Smooth muscle cell of the coronary artery (primary cell): ENCODE data around the gene ILF2. TPM values are rescaled to one million over a fixed set of nuclear protein-coding genes. Genes with fewer than 3 reads are reported as not detected.

Experiments used
- total RNA-seq: library from RNA; depleted of rRNA; stranded (reverse); fragments of >200 nt; gene quantifications from 2 replicates; pipeline ENCODE4 v1.2.3, GENCODE V29; 2014; ENCODE audit warnings: low replicate concordance

ILF2 gene
- total RNA-seq = 126 and 196 TPM in 2 replicates

DNA sequence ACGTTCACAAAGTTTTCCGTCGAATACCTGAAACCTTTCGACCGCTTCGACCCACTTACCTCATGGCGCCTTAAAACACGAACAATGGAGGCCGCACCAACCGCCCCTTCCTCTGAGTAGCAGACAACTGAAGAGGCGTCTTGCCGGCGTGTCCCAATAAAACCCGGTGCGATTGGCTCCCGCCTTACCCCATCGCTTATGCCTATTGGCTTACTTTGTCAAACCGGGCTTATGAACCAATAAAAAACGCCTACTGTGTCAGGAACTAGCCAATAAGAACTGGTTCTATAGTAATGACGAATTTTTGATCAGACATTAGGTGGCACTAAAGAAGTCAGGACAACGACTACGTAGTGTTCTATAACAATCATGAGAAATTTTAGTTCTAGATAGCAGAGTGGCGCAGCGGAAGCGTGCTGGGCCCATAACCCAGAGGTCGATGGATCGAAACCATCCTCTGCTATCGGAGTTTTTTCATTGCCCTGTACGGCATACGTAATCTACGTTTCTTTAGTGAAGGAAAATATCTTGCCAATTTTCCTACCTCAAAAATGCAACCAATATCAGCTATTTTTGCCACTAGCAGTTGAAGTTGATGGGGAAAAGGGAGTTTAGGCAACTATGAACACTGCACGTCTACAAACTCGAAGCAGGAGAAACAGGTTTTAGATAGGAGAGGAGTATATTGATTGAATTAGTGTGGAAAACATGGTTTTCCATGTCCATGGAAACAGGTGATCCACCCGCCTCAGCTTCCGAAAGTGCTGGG lies at the start of gene ILF2:
TSS of gene ILF2 (minus strand) at position 135 of the 769 bp plus-strand sequence. CDS start at position 64, 71 bp downstream.

DNA sequence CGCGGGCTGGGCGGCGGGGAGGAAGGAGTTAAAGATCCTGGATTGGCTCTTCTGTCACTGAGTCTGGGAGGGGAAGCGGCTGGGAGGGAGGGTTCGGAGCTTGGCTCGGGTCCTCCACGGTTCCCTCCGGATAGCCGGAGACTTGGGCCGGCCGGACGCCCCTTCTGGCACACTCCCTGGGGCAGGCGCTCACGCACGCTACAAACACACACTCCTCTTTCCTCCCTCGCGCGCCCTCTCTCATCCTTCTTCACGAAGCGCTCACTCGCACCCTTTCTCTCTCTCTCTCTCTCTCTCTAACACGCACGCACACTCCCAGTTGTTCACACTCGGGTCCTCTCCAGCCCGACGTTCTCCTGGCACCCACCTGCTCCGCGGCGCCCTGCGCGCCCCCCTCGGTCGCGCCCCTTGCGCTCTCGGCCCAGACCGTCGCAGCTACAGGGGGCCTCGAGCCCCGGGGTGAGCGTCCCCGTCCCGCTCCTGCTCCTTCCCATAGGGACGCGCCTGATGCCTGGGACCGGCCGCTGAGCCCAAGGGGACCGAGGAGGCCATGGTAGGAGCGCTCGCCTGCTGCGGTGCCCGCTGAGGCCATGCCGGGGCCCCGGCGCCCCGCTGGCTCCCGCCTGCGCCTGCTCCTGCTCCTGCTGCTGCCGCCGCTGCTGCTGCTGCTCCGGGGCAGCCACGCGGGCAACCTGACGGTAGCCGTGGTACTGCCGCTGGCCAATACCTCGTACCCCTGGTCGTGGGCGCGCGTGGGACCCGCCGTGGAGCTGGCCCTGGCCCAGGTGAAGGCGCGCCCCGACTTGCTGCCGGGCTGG lies 7.9 kb upstream of the ILF2 start, which contains the start of gene NPR1:
TSS of gene NPR1 (plus strand) at position 170 of the 818 bp plus-strand sequence. CDS start at position 591, 421 bp downstream.

DNA sequence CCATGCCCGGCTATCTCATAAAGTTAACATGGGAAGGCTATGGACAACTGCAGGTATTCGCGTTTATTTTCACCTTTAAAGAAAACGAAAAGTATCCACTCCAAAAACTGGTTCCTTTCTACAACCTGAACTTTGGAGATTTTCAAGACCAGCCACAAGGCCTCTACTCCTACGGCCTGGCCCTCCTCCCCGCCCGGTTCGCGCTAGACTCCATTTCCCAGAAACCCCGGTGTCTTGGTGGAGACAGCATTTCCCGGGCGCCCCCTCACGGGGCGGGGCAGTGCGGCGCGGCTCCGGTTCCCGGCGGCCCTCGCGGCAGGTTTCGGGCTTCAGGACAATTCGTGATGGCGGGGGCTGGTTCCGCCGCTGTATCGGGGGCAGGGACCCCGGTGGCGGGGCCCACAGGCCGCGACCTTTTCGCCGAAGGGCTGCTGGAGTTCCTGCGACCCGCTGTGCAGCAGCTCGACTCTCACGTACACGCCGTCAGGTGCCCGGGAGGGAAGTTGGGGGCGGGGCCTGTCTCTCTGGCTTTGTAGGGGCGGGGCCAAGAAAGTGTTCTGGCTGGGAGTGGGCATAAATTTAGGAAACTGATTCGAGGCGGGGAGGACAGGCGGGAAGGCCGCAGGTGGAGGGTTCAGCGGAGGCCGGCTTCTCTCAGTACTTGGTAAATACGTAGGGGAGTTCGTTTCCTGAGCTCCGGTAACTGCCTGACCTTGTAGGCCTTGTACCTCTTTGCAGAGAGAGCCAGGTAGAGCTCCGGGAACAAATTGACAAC lies 12.2 kb downstream of the ILF2 start, which contains the start of gene SNAPIN:
TSS of gene SNAPIN (plus strand) at position 304 of the 775 bp plus-strand sequence. CDS start at position 345, 41 bp downstream.

DNA sequence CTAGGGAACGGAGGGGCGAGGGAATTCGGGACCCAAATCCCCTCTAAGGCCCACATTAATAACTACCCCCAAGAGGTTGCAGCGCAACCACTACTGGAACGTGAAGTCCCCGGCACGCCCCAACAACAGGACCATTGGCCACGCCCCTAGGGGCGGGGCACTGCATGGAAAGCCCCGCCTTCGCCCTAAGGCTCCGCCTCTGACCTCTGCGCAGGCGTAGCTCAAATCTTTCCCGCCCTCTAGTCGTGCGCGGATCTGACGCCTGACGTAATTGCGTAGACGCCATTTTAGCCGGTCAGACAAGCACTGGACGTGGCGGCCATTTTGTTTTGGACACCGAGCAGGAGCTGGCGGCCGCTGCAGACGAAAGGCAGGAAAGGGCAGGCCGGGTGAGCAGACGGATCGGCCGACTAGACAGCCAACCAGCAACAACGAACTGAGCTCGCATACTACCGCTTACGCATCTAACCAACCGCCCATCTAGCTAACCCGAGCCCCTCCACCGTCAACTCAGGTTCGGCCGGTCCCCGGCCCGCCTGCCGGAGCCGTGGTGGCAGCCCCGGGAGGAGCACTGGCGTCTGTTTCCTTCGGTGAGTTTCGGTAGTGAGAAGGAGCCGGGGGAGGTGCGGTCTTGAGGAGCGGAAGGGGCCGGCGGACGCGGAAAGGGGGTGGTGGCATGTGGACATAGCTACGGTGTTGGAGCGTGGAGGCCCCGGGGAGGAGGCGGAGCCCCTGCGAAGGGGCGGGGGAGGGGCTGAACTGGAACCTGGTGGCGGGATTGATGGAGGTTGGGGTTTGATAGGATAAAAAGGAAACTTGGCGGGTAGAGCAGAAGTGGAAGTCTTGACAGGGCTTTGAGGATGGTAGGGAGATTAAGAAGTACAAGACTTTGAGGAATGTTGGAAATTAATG lies 36.8 kb downstream of the ILF2 start, which contains the start of gene CHTOP:
TSS of gene CHTOP (plus strand) at position 313 of the 912 bp plus-strand sequence. CDS start 2,523 bp downstream, outside the sequence.

DNA sequence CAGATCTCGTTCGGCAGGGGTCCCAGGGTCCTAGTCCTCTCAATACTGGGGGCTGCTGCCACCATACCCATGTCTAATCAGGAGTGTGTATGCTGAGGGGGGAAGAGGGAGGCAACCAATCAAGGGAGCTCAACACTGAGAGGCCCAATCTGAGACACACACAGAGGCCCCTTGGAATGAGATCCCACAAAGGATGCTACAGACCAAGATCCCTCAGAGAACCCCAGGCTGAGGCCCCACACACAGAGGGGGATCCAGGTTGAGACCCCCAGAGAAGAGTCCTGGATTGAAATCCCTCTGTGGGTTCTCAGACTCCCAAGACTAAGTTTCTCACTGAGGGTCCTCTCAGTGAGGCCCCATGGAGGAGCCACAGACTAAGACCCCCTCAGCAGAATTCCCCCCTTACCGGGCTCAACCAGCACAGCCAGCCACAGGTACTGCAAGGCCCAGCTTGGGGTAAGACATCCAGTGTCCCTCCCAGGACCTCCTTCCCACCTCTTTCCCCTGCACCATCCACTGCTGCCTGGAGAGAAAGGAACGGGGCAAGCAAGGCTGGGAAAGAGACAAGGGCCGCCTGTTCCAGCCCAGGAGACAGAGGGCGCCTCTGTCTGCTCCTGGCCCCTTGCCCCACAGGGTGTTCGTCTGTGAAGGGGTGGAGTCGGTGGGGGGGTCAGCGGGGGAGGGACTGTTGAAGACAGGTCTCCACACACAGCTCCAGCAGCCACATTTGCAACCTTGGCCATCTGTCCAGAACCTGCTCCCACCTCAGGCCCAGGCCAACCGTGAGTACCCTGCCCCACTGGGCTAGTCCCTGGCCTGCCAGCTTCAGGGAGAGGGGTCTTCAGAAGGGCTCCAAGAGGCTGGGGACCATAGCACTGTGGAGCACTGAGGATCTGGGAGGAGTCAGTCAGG lies 42.8 kb downstream of the ILF2 start, which contains the start of gene S100A1:
TSS of gene S100A1 (plus strand) at position 720 of the 912 bp plus-strand sequence. CDS start 2,088 bp downstream, outside the sequence.

DNA sequence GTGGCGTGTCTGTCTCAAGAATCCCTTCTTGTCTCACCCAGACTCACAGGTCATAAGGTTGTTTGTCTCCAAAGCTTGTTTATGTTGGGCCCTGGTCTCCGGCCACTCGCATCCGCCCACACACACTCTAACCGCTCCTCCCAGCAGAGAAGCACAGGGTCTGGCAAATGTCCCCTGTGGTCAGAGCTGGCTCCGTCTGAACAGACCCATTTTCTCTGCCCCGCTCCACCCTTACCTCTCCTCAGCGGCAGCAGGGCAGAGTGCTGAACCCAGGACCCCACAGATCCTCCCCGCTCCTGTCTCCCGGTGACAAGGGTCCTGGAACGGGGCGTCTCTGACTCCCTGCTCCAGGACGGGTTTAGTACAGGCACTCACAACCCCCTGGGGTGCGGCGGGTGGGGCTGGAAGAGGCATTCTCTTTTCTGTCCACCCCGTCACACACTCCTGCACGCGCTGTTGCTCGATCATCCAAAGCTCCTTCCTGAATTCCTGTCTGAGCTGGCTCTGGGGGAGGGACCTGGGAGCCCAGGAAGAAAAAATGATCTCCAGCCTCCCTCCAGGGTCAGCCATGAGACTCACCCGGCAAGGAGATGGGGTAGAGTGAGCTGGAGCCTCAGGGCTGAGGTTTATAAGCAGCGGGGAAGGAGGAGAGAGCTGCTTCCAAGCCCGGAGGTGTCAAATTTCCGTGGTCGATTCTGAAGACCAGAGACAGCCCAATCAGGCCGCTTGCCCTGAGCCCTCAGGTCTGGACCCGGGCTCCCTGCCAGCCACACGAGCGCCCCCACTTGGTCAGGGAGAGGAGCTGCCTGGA lies 43.7 kb downstream of the ILF2 start, which contains the start of gene S100A13:
TSS of gene S100A13 (minus strand) at position 602 of the 811 bp plus-strand sequence. CDS start 1,033 bp downstream, outside the sequence.

DNA sequence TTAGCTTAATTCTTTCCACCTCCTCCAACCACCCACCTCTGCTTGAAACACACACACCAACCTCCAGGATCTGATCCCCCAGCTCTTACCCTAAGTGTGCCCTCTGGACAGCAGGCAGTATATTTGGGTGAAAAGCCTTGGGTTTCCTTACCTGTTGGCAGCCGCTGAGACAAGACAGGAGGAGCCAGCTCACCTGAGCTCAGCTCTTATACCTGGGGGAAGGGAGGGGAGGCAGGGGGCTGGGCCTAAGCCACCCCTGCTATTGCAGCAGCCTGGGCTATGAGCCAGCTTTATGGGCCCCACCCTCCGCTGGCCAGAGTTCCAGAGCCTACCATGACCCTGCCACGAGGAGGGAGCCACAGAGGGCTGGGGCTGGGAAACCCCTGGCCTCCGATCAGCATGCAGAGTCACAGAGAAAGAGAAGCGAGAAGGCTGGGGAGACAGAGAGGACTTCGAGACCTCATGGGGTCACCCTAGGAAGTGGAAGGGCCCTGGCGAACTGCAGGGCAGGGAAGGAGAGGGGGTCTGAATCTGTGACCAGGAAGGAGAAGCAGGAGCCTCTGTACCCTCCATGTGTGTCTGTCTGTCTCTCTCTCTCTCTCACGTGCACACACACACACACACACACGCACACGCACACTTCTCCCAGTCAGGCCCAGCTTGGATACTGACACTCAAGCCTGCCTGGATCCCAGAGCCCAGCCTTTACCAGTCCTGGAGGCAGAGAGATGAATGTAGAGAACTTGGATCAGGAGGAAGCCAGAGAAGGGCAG lies 54.5 kb downstream of the ILF2 start, which contains the start of gene S100A14:
TSS of gene S100A14 (minus strand) at position 182 of the 773 bp plus-strand sequence. CDS start 467 bp downstream, outside the sequence.

DNA sequence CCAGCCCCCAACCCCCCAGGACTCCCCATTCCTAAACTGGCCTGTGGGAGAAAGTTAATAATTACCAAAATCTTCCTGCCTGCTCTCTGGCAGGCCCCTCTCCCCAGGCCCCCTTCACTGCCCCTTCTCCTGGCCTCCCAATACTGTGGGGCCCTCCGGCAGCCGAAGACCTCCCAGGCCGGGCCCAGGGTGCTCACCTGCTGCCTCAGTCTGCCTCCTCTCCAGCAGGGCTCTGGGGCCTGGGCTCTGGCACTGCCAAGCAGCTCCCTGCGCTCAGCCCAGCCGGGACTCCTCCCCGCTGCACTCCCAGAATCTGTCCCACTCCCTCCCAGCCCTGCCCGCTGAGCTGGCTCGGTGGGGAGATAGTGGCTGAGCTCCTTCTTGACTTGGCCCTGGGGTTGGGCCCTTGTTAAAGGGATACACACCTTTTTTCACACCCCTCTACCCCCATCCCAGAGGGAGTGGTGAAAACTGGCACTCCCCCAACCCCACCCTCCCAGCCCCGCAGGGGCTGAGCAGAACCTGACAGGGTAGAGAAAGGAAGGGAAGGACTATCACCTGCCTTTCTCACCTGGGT lies 58.0 kb downstream of the ILF2 start, which contains the start of gene S100A16:
TSS of gene S100A16 (minus strand) at position 383 of the 577 bp plus-strand sequence. CDS start 4,986 bp downstream, outside the sequence.

Other genes starting within 250 kb of the ILF2 start
- not detected in 2 replicates for gene S100A7, start 210.3 kb downstream of the ILF2 start, total RNA-seq
- gene S100A6, start 135.0 kb downstream of the ILF2 start, total RNA-seq = 1,802 and 2,597 TPM in 2 replicates
- gene S100A5, start 130.1 kb downstream of the ILF2 start, total RNA-seq = not detected in 2 replicates
- 109 and 280 TPM in 2 replicates for gene S100A4, start 125.2 kb downstream of the ILF2 start, total RNA-seq
- 5.0 and 7.3 TPM in 2 replicates for gene S100A3, start 121.7 kb downstream of the ILF2 start, total RNA-seq
- 1.1 and 3.5 TPM in 2 replicates for gene S100A2, start 105.1 kb downstream of the ILF2 start, total RNA-seq
- 98.3 and 375 TPM in 2 replicates for gene S100A16, start 57.9 kb downstream of the ILF2 start, total RNA-seq
- 0.12 and 0.30 TPM in 2 replicates for gene S100A14, start 54.7 kb downstream of the ILF2 start, total RNA-seq
- 168 and 173 TPM in 2 replicates for gene S100A13, start 43.5 kb downstream of the ILF2 start, total RNA-seq
- 0.23 TPM in 1 of 2 replicates, not detected in the other for gene S100A1, start 42.6 kb downstream of the ILF2 start, total RNA-seq
- gene CHTOP, start 36.9 kb downstream of the ILF2 start, total RNA-seq = 22.7 and 27.4 TPM in 2 replicates
- 26.4 and 55.4 TPM in 2 replicates for gene SNAPIN, start 12.3 kb downstream of the ILF2 start, total RNA-seq
- gene NPR1, start 7.7 kb upstream of the ILF2 start, total RNA-seq = 0.08 and 19.8 TPM in 2 replicates
- gene INTS3, start 57.1 kb upstream of the ILF2 start, total RNA-seq = 17.9 and 23.9 TPM in 2 replicates
- gene SLC27A3, start 104.4 kb upstream of the ILF2 start, total RNA-seq = 4.4 and 38.0 TPM in 2 replicates